GM21360 (cell line): ENCODE measurements around the gene HES4.
"Not testable (repeated sequence)": the region's sequence is repeated elsewhere in the genome, so short reads cannot be mapped to it uniquely, and the experiment has no call there.

Experiments used
- ATAC-seq: cut with Tn5 transposase; IDR thresholded peaks from one replicate; pipeline ENCODE4 v1.9.1; 2021; ENCODE audit warnings: mild to moderate bottlenecking, moderate library complexity; ENCODE audit not compliant: unreplicated experiment

HES4 gene

DNA sequence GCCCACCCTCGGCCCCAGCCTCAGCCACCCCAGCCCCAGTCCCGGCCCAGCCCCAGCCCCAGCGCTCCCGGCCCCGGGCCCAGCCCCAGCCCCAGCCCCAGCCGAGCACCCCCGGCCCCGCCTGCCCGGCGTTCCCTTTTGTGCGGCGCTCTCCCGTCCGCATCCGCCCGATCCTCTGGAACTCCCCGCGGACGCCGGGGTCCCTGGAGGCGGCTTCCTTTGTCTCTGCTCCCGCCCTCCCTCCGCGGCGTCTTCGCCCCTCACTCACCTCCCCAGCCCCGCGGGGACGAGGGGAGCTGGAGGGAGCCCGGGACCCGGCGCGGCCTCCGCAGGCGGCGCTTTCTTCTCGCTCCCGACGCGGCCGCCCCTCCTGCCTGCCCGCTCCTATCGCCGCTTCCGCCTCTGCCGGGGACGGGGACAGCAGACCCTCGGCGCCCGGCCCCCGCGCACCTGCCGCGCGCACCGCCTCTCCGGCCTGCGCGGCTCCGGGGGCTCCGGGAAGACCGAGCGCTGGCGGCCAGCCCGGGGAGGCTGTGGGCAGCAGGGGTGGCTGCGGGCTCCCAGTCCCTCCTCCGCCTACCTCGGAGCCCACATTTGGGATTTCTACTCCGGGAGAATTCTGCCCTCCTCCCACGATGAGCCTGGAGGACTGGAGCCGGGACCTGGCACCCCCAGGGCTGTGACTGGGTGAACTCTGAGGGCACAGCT lies 34.0 kb upstream of the HES4 start:
- no peak for ATAC-seq

DNA sequence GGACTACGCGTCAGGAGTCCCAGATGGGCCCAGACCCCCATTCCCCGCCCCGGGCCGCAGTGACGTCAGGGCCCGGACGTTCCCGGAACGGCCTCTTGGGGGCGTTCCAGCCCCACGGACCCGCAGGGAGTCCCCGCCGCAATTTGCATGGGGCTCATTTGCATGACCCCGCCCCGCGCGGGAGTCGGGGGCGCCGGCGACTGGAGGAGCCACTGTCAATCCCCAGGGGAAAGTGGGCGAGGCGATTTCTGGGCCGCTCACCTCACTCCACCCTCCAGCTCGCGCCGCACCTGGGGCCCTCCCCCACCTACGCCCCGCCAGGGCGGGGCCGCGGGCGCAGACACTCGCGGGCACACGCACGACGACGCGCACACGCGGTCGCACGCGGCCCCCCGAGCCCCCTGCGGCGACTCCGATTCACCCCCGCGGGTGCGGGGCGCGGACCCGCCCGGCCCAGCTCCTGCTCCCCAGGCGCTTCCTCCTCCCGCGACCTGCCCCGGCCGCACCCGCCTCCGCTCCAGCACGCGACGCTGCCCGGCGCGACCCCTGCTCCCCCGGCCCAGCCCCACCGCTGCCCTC lies 33.2 kb upstream of the HES4 start:
- ATAC-seq = peak; percentile 81

- no peak for ATAC-seq
These were observed 32.5 kb upstream of the HES4 start for GRCh38 chr1:1032424-1032823.

DNA sequence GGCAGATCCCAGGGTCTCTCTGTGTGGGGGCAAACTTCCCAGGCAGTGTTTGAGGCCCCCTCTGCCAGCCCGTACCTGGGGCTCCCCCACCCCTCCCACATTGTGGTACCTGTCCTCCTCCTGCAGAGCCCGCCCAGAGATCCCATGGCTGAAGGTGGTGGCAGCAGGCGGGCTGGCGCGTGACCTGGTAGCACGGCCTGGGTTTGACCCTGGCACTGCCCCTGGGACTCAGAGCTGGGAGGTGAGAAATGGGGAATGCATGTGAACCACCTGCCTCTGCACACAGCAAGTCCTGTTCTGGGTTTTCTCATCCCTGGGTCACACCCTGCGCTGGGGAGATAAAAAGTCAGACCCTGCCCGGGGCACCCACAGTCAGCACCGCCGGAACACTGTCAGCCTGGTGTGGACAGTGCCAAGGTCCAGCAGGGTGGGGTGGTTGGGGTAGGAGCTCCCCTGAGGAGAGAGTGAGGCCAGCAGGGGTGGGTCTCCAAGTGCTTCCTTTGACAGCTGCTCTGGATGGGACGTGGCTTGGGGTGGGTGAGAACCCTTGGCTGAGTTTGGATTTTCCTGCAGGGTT lies 31.9 kb upstream of the HES4 start:
- no peak for ATAC-seq

GRCh38 chr1:1030867-1031658 lies 31.2 kb upstream of the HES4 start:
- not testable (repeated sequence) for ATAC-seq

DNA sequence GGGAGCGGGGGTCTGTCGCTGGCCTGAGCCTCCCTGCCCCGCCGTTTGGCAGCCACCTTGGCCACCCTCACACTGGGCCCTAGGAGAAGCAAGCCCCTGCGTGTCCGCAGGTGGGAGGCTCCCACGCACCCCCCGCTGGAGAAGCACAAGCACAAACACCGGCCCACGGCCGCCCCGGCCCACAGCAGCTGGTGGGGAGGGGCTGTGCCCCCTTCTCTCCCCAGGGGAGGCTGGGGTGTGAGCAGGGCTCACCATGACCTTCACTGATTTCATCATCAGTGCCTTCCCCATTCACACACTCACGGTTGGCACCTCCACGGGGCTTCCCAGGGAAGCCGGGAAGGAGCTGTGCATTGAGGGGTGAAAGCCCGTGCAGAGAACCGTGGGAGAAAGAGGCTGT lies 27.9 kb upstream of the HES4 start:
- no peak for ATAC-seq

DNA sequence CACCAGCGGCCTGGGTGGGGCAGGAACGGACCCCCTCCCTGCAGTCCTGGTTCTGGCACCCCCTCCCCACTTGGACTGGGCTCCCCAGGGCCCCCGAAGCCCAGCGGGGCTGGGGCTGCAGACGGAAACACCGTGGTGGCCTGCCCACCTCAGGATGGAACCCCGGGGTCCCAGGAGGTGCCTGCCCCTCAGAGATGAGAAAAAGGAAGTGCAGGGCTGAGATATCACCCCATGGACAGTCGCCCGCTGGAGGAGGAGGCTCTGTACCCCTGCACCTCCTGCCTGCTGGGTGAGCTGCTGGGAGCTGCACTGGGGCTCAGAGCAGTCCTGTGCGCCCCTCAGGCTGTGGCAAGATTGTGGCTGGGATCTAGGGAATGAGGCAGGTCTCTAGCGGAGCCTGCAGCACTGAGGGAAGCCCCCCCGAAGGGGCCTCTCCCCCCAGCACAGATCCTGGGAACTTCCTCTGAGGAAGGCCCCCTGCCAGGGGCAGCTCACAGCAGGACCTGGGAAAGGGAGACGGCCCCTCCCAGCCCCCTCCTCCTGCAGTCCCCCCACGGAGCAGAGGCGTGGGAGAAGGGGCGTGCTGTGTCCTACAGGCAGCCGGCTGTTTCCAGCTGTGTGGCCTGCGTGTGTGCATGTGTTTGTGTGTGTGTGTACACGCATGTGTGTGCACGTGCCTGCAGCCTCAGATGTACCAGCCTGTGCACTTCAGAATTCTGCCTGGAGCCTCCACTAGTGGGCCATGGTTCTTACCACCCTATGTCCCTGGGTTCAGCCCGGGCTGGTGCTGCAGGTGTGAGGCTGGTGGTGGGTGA lies 26.9 kb upstream of the HES4 start:
- ATAC-seq = no peak

DNA sequence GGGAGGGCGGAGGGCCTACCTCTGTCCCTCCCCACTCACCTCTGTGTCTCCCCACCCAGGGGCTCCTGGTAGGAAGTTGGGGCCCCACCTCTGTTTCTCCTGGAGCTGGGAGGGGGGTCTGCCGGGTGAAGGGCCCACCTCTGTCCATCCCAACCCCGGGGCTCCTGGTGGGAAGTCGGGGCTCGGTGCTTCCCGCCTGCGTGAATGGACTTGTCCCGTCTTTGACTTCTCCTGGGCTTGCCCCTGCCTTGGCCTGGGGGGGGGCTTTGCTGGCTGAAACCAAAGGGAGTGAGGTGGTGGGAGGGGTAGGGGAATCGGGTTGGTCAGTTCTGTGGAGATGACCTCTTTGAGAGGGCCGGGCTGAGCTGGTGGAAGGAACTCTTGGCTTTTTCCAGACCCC lies 25.8 kb upstream of the HES4 start:
- ATAC-seq = no peak

GRCh38 chr1:1024771-1025699 lies 25.1 kb upstream of the HES4 start:
- no peak for ATAC-seq

DNA sequence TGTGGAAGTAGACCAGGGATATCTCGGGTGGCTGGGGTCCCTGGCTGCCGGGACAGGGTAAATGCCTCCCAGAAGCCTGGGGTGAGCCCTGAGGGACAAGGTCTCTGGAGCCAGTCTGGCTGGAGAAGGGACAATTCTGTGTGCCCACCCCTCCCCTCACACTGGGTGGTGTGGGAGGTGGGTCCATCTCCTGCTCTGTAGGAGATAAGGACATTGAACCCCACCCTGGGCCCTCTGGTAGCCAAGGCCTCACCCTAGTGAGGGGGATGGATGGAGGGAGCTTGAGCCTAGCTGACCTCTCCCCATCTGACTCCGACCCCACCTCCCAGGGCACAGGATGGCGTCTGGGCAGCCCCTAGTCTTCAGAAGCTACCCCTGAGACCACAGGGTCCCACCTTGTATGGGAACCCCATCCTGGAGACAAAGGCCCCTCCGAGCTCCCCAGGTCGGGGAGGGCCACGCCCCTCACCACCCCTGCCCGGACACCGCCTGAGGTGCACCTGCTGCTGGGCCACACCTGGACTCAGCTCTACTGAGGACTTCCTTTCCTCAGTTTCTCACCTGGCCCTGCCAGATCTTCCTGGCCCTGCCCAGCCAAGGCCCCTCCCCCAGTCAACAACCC lies 24.4 kb upstream of the HES4 start:
- no peak for ATAC-seq

DNA sequence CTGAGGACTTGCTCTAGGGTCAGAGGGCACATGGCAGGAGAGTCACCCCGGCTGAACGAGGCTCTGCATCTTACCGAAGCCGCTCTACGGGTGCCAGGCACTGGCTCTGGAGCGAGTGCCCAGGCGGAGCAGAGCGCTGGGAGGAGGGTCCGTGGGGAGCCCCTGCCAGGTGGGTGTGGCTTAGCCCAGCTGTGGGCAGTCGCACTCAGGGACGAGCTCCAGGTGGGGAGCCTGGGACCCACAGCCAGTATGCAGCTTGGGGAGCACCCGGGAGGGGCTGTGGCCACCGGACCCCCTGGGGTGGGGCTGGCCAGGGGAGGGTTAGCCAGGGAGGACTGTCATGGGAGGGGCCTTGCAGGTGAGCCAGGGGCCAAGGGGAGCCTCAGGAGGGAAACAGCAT lies 23.8 kb upstream of the HES4 start:
- ATAC-seq = no peak

DNA sequence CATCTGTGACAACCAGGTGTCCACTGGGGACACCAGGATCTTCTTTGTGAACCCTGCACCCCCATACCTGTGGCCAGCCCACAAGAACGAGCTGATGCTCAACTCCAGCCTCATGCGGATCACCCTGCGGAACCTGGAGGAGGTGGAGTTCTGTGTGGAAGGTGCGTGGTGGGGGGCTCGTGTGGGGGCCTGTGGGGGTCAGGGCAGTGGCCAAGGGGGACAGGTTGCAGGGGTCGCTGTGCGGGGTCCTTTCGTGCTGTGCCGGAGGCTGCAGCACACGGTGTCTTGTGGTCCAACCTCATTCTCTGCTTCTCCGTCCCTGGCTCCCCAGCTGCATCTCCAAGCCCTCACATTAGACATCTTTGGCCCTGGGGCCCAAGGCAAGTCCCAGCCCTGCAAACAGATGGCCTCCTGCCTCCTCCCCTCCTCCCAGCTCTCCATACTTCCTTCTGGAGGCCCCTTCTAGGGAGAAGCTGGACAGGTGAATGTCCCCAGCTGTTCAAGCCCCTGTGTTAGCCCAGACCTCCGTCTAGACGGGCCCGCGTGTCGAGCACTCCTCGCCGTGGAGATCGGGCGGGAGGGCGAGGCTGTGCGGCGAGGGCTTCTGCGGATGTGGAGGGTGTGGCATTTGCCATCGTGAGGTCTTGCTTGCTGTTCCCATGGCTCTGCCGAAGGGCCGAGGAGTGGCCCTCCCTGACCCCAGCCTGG lies 22.6 kb upstream of the HES4 start:
- ATAC-seq = no peak

GRCh38 chr1:1021920-1022259 lies 22.0 kb upstream of the HES4 start:
- no peak for ATAC-seq

- ATAC-seq = no peak
These were observed 21.4 kb upstream of the HES4 start for GRCh38 chr1:1021010-1021919.

DNA sequence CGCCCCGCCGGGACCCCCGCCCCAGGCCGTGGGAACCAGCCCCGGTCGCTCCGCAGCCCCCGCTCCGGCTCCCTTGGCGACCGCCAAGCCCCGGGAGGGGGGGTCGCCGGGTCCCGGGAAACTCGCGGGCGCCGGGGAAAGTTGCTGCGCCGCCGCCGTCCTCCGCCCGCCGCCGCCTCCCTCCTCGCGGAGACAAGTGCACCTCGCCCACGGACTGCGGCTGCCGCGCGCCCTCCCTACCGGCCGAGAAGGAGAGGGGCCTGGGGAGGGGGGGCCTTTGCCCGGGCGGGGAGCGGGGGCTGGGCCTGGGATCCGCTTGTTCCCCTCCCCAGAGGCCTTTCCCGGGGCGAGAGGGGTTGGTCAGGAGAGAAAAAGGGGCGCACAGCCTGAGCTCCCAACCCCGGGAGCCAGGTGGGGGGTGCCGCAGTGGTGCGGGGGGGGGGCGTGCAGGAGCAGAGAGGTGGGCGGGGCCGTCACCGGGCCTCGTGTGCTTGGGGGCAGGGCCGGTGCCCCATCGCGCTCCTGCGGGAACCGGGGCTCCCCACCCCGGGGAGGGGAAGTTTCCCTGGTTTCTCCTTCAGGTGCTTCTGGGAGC lies 20.6 kb upstream of the HES4 start:
- ATAC-seq = peak; percentile 21

- ATAC-seq = peak; percentile 35
These were observed 20.1 kb upstream of the HES4 start, which contains the start of gene AGRN for GRCh38 chr1:1020000-1020404. AGRN (plus strand) TSS chr1:1020120; CDS start chr1:1020173, 53 bp downstream.
